GM18867 (cell line): ENCODE results near the gene NPM1.
"Not testable (repeated sequence)": the region's sequence is repeated elsewhere in the genome, so short reads cannot be mapped to it uniquely, and the experiment has no call there.

Experiments used
- ATAC-seq: cut with Tn5 transposase; IDR thresholded peaks from one replicate; pipeline ENCODE4 v1.9.1; 2021; ENCODE audit warnings: mild to moderate bottlenecking, moderate library complexity; ENCODE audit not compliant: unreplicated experiment

The NPM1 gene, protein sequence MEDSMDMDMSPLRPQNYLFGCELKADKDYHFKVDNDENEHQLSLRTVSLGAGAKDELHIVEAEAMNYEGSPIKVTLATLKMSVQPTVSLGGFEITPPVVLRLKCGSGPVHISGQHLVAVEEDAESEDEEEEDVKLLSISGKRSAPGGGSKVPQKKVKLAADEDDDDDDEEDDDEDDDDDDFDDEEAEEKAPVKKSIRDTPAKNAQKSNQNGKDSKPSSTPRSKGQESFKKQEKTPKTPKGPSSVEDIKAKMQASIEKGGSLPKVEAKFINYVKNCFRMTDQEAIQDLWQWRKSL

DNA sequence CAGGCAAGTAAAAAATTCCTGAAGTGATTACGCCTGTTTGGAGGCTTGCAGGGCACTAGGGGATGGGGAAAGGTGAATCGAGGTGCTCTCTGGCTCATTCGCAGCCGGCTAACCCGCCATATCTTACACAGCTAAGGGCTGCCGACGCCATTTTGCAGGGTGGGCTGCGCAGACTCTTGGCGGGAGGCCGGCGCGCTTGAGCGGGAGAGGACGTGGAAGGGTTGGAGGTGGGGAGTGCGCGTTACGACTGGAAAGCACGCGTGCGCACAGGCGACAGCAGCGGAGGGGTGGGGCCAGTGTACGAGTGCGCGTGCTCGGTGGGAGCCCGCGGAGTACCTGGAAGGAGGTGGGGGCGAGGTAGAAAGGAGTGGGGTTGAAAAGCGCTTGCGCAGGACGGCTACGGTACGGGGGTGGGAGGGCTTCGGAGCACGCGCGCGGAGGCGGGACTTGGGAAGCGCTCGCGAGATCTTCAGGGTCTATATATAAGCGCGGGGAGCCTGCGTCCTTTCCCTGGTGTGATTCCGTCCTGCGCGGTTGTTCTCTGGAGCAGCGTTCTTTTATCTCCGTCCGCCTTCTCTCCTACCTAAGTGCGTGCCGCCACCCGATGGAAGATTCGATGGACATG, at the start of gene NPM1:
Gene NPM1 (plus strand): TSS at position 505 of the 625 bp plus-strand sequence. CDS start 100 bp downstream, at position 605.
- peak; percentile 79 for ATAC-seq

DNA sequence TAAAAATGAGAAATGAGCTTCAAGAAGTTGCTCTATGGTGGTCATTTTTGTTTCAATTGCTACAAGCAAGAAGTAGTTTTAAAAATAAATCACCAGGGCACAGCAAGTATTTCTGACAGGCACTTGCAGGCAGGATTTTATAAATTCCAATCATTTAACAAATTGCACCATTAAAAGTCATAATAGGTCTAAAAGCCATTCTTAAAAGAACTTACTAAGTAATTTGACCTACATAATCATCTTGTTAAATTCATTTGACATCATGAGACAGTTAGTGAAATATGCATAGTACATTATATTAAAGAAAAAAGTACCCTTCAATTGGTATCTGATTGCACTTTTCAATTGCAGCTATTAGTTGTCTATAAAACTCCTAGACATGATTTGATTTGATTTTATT, 47.6 kb upstream of the NPM1 start:
- ATAC-seq = no peak

DNA sequence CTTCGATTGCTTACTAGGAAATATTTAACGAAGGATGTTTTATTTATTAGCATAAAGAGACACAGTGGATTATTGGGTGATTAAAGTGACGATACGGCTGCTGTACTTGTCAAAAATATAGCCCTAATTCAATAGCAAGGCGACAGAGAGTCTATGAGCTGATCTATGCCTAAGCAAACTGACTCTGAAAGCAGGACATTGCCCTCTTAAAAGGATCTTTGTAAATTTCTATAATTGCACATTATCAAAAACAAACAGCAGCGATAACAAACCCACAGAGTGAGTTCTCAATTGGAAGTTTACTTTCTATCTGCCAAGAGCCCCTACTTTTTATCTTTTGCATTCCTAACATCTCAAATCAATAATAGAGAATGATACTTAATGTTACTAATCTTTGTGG, 47.2 kb upstream of the NPM1 start:
- no peak for ATAC-seq

DNA sequence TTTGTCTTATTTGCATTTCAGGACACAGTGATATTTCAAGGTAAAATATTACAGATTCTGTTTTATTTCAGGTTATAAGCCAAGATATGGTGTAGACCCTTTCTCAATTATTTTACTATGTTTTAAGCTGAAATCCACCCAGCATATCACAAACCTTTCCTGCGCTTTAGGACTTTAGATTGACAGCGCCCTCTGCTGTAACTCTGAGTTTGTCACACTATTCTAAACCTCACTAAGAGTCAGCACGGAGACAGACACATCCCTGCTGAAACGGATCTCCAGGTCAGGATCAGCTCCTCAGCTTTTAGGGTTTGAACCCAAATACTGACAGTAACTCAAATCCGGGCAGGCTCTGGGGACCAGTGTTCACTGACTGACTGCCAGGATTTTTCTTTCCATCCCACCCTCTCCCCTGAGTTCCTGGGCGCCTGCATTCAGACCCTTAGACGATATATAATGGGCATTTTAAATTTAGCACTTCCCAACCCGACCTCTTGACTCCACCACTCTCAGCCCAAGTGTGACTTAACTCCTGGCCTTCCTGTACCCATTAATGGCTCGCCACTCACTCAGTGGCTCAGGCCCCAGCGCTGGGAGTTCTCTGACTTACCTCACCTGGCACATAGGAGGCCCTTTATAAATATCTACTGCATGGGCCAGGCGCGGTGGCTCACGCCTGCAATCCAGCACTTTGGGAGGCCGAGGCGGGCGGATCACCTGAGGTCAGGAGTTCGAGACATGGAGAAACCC, 45.1 kb upstream of the NPM1 start:
- peak; percentile 81 for ATAC-seq

DNA sequence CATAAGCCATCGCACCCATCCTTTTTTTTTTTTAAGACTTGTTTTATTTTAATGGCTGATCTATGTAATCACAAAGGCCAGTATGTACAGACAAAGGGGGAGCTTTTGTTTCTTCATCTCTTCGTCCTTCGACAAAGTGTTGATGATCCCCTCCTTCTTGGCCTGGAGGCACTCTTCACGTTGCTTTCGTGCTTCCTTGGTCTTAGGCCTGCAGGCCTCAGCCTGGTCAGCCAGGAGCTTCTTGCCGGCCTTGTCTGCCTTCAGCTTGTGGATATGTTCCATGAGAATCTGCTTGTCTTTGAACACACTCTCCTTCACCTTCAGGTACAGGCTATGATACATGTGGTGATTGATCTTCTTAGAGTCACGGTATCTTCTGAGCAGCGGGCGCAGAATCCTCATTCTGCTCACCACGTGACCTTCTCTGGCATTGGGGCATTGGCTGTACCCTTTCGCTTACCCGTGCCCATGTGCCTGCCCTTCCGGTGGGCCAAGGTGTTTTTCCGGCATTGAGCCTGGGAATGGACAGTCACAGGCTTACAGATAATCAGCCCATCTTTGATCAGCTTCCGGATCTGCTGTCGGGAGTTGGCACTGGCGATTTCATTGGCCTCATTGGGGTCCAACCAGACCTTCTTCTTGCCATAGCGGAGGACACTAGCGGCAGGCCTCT, 42.6 kb upstream of the NPM1 start:
- no peak for ATAC-seq

DNA sequence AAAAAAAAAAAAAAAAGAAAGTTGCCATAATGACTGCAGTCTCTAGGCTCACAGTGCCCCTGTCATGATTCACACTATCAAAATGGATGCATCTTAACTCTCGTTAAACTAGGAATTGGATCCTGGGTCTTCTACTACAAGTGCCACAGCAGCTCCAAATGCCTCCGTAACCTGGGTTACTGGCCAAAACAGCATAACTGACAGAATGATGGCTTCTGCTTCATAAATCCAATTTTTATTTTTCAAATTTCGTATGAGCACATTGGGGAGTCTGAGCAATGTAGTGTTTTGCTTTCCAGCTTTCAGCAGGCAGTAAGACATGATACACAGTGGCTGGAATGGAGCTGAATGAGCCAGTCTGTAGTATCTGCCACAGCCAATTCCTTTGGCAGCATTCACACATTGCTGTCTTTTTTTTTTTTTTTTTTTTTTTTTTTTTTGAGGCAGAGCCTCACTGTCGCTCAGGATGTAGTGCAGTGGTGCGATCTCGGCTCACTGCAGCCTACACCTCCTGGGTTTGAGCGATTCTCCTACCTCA, 36.0 kb upstream of the NPM1 start:
- ATAC-seq = no peak

DNA sequence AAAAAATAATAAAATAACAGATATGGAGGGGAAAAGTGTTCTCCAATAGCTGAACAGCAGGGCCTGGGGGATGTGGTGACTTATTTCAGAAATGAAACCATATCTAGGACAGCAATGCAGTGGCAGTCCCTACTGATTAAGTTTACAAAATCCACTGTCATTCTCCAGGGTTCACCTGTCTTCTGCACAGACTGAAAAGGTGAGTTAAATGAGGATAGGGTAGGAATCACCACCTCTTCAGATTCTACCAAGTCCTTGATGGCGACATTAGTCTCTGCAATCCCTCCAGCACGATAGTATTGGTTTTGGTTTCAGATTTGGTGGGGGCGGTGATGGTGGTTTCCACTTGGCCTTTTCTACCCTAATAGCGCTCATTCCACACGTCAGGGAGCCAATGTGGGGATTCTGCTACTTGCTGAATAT, 32.3 kb upstream of the NPM1 start:
- peak; percentile 94 for ATAC-seq

DNA sequence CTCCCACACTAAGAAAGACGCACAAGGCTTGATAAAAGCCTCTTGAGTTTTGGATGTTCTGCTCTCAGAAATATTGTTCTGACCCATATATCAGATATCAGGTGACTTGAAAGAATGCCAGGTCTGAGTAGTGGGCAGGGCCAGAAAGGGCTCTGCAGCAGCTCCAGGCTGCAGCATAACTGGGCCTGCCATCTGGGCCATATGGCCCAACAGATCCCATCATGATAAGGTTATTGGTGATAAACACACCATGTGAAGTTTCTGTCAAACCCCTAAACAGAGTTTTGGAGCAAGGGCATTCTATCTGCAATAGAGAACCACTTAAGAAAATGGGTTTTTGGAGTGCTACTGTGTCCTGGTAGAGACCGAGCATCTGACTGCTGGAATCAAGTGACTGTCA, 29.8 kb upstream of the NPM1 start:
- ATAC-seq = no peak

DNA sequence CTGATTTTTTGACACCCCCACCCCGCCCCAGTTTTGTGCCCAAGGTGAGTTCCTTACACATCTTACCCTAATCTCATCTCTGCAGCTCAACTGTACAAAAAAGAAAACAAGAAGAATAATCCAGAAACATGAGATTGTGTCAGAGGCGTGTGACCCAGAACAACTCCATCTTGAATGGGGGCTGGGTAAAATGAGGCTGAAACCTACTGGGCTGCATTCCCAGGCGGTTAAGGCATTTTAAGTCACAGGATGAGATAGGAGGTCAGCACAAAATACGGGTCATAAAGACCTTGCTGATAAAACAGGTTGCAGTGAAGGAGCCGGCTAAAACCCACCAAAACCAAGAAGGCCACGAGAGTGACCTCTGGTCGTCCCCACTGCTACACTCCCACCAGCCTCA, 26.5 kb upstream of the NPM1 start:
- ATAC-seq = not testable (repeated sequence)

DNA sequence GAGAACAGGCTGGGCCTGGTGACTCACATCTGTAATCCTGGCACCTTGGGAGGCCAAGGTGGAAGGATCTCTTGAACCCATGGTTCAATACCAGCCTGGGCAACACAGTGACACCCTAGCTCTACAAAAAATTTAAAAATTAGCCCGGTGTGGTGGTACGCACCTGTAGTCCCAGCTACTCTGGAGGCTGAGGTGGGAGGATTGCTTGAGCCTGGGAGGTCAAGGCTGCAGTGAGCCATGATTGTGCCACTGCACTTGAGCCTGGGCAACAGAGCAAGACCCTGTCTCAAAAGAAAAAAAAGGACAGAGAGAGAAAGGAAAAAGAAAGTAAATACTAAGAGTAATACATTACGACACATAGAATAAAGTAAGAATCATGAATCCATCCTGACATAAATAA, 24.4 kb upstream of the NPM1 start:
- not testable (repeated sequence) for ATAC-seq

DNA sequence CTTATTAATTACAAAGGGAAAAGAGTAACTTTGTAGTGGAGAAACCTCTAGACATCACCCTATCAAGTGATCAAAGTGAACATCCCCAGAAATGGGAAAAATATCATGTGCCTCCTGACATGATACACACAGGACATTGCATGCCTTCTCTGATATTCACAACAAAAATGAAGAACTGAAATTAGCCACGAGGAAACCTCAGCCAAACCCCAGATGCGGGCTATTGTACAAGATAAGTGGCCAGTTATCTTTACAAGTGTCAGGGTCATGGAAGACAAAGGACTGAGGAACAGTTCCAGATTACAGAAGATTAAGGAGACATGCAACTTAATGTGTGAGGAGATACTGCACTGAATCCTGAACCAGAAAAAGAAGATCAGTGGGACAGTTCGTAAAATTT, 23.8 kb upstream of the NPM1 start:
- peak; percentile 52 for ATAC-seq

DNA sequence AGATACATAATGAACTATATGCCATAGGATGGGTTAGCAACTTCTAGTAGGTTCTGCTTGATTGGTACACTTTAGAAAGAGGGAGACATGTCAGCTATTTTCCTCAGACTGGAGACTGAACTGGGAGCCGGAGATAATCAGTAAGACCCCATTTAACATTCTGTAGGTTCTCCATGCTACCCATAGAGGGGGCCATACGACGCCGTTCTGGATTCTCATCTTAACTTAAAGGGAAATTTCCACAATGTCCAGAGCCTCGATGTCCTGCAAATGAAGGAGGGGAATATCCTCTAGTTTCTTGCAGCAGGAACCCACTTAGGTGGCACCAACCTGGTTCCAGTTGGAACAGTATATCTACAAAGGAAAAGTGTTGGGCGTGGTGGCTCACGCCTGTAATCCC, 22.3 kb upstream of the NPM1 start:
- ATAC-seq = no peak

DNA sequence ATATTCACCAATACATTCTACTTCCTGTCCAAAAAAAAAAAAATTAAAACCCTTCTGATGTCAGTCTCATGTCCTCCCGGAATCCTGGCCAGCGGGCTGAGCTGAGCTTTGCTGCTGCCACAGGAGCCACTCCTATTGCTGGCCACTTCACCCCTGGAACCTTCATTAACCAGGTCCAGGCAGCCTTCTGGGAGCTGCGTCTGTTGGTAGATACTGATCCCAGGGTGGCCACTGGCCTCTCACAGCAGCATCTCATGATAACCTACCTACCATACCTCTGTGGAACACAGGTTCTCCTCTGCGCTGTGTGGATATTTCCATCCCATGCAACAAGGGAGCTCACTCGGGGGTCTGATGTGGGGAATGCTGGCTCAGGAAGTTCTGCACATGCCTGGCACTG, 21.0 kb upstream of the NPM1 start:
- no peak for ATAC-seq

DNA sequence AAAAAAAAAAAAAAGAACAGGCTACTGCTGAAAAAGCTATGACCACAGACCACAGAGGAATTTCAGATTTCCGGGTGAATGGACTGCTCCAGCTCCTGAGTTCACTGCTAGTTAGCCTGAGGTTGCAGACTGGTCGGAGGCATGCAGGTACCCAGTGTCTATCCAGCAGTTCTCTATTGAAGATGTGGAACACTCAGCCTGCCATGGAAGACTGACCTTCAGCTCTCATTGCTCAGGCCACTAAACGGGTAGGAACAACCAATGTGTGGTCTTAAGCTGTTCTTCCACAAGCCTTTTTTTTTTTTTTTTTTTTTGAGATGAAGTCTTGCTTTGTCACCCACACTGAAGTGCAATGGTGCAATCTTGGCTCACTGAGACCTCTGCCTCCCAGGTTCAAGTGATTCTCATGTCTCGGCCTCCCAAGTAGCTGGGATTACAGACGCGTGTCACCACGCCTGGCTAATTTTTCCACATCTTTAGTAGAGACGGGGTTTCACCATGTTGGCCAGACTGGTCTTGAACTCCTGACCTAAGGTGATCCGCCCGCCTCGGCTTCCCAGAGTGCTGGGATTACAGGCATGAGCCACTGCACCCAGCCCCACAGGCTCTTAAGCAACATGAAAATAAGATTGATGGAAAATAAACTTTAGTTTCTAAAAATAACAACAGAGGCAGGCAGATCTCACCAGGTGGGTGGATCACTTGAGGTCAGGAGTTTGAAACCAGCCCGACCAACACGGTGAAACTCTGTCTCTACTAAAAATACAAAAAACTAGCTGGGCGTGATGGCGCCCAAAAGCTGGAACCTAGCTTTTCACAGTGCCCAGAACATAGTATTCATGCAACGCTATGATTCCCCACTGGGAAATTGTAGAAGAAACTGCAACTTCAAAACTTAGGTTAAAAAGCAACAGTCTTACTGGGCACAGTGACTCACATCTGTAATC, 20.0 kb upstream of the NPM1 start:
- ATAC-seq = no peak

DNA sequence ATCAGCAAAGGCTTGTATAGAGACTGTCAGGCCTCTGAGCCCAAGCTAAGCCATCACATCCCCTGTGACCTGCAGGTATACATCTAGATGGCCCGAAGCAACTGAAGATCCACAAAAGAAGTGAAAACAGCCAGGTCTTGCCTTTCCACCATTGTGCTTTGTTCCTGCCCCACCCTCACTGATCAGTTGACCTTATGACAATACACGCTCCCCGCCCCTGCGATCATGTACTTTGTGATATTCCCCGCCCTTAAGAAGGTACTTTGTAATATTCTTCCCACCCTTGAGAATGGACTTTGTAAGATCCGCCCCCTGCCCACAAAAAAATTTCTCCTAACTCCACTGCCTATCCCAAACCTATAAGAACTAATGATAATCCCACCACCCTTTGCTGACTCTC, 18.6 kb upstream of the NPM1 start:
- no peak for ATAC-seq

DNA sequence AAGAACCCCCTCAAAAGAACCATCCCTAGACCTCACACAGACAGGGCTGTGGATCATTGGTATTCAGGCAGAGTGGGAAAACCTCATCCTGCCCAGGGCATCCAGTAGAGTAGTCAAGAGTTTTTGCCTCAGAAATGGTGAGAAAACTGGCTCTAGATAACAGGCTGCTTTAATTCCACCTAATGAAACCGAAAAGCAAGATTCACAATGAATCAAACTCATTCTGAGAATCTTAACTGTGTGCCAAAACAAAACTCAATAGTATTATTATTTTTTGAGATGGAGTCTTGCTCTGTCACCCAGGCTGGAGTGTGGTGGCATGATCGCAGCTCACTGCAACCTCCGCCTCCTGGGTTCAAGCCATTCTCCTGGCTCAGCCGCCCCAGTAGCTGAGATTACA, 17.8 kb upstream of the NPM1 start:
- ATAC-seq = no peak

DNA sequence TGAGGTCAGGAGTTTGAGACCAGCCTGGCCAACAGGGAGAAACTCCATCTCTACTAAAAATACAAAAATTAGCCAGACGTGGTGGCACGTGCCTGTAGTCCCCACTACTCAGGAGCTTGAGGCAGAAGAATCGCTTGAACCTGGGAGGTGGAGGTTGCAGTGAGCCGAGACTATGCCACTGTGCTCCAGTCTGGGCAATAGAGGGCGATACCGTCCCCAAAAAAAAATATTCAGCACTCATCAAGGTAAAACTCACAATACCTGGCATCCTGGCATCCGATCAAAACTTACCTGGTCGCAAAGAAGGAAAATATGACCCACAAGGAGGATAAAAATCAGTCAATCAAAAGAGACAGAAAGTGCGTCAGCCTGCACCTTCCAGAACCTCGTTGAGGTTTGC, 16.8 kb upstream of the NPM1 start:
- not testable (repeated sequence) for ATAC-seq

DNA sequence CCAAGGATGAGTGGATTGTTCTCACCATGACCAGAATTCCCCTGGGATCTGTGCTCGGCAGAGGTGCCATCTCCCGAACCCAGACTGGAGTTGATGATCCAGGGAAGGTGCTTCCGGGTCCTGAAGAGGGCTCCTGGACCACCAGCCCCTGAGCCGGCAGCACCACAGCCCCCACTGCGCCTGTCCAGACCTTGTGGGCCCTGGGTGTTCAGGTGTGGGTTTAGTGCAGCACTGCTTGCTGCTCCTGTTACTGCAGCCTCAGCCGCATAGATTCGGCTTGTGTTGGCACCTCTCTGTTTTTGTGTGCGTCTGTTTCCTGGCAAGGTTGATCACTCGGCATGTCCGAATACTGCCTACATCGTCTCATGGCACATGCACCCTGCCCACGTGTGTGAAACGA, 16.3 kb upstream of the NPM1 start:
- ATAC-seq = no peak

DNA sequence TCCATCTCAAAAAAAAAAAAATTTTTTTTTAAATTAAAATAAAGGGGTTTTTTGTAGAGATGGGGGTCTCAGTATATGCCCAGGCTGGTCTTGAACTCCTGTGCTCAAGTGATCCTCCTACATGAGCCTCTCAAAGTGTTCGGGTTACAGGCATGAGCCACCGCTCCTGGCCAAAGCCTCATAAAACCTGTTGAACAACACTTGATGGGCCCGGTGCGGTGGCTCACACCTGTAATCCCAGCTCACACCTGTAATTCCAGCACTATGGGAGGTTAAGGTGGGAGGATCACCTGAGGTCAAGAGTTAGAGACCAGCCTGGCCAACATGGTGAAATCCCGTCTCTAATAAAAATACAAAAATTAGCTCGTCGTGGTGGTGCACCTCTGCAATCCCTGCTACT, 7.7 kb upstream of the NPM1 start:
- ATAC-seq = no peak

DNA sequence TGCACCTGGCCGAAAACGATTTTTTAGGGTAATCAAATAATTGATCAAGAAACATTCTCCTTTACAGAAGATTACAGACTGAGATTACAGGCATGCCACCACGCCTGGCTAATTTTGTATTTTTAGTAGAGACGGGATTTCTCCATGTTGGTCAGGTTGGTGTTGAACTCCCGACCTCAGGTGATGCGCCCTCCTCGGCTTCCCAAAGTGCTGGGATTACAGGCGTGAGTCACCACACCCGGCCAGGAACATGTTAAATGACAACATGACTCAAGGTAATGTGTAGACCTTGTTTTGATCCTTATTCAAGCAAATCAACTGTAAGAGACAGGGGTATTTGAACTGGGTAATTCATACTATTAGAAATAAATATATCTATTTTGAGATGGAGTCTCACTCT, 3.2 kb upstream of the NPM1 start:
- ATAC-seq = not testable (repeated sequence)
